Ecto neural progenitor cell (in vitro differentiated cells): ENCODE data around the gene SPRR4.
"Not testable (repeated sequence)": the region's sequence is repeated elsewhere in the genome, so short reads cannot be mapped to it uniquely, and the experiment has no call there.

Experiments
- DNase-seq: peaks from one replicate; pipeline ENCODE4 v3.0.0-alpha.2; 2018; ENCODE audit warnings: low spot score

SPRR4 gene

DNA sequence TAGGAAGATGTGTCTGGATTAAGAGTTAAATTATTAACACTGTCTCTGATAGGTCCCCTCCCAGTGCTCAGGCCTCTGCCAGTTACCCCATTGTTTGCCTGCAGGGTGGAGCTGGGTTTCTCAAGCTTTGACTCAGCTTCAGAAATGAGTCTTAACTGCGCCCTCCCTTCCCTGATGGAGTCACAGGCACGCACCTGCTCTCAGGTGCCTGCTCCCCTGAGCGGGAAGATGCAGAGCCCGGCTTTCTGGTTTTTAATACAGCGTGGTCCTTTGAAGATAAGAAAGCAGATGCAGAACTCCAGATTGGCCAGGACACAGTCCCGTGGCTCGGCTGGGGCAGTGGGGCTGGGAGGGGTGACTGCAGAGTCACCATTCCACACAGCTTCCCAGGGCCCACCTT, 3.2 kb upstream of the SPRR4 start:
- no peak for DNase-seq

- DNase-seq = no peak
These were observed 2.2 kb upstream of the SPRR4 start for GRCh38 chr1:152968248-152968647.

GRCh38 chr1:152969036-152969435, 1.4 kb upstream of the SPRR4 start:
- DNase-seq = no peak

GRCh38 chr1:152972196-152972886, 1.9 kb downstream of the SPRR4 start:
- DNase-seq = no peak

GRCh38 chr1:152976688-152977087, 6.2 kb downstream of the SPRR4 start:
- DNase-seq = no peak

GRCh38 chr1:152977614-152978013, 7.2 kb downstream of the SPRR4 start:
- DNase-seq = no peak

DNA sequence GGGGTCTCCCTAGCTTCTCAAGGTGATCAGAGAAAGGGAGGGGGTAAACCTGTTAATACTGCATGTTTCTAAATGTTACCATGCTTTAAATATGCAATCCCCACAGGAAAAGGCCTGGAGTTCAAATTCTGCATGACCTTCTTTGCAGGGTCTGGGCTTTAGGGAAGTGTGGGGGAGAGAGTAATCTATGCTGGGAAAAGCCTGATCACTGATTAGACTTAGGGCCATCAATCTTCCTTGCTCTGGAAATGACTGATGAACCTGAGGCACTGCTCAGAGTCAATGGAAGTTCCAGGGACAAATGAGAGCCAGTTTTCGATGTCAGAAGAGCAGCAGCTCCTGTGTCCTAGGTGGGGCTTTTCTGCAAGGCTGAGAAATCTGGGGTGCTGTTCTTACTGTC, 10.2 kb downstream of the SPRR4 start:
- DNase-seq = no peak

GRCh38 chr1:152981146-152981871, 10.9 kb downstream of the SPRR4 start:
- DNase-seq = no peak

GRCh38 chr1:152982076-152982475, 11.6 kb downstream of the SPRR4 start:
- DNase-seq = no peak

- DNase-seq = no peak
These were observed 12.8 kb downstream of the SPRR4 start for GRCh38 chr1:152983234-152983633.

DNA sequence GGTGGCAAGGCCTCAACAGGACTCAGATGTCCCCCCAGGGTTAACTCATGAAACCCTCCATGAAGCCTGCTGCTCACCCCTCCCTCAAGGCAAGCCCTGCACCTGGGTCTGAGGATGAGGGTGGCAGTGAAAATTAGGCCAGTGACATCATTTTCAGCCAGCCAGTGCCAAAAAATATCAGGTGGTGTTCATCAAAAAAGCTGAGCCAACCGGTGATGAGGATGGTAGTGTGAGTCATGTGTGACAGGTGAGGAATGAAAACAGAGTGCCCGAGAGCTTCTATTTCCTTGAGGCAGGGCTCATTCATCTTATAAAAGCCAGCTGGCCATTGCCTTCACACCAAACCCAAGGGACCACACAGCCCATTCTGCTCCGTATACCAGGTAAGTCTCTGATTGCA, 13.3 kb downstream of the SPRR4 start, which contains the start of gene SPRR1A:
SPRR1A (plus strand) TSS at position 339 of the 400 bp plus-strand sequence. CDS start 1,150 bp downstream, outside the sequence.
- no peak for DNase-seq

- DNase-seq = no peak
These were observed 16.1 kb downstream of the SPRR4 start for GRCh38 chr1:152986578-152986977.

DNA sequence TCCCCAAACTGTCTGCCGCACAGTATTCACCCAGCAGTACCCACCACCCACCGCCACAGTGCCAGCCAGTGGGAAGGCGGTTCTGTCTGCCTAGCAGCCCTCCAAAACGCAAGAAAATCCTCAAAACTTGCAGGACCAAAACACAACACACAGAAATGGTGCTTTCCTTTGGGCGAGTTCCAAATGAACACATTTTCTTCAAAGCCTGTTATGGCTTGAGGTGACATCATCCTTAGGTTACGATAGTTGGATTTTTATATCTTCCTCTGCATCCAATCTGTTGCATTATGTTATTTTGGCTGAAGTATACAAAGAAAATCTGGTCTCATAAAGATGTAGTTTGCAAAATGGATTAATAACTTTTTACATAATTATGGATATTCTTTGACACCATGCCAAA, 22.7 kb downstream of the SPRR4 start:
- DNase-seq = no peak

- no peak for DNase-seq
These were observed 25.4 kb downstream of the SPRR4 start for GRCh38 chr1:152995842-152996241.

GRCh38 chr1:152996633-152997400, 26.4 kb downstream of the SPRR4 start:
- DNase-seq = no peak

- DNase-seq = no peak
These were observed 27.5 kb downstream of the SPRR4 start for GRCh38 chr1:152997901-152998300.

GRCh38 chr1:152998476-152998875, 28.0 kb downstream of the SPRR4 start:
- DNase-seq = no peak

DNA sequence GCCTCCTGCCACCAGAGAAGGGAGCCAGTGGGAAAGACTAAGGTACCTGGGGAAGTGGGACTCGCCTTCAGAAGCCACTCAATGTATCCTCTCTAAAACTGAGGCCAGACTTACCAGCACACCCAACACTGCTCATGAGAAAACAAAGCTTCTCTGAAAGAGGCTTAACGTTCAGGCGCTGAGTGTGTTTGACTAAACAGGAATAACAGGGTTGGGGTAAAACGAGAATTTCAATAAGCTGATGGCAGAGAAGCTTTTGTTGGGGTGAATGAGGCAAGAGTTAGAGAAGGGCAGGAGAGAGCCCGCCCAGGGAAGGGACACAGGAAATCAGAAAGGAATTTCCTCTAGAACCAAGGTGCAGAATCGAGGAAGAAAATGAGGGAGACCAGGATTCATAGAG, 29.4 kb downstream of the SPRR4 start:
- no peak for DNase-seq

DNA sequence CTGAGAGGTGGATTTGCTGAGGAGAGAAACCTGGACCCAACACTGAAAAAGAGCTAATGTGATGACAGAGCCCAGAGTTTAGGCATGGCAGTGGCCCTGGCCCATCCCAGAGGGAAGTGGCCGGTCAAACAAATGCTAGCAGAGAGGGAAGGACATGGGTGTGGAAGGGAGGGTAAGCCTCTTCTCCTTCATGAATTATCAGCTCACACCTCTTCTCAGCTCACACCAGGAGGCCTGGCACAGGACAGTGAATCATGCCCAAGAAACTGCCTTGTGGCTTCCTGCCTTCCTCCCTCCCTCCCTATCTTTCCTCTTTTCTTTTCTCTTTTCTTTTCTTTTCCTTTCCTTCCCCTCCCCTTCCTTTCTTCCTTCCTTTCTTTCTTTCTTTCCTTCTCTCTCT, 29.8 kb downstream of the SPRR4 start:
- no peak for DNase-seq

- no peak for DNase-seq
These were observed 30.9 kb downstream of the SPRR4 start, which contains the start of gene SPRR3 for GRCh38 chr1:153001382-153001781. SPRR3 (plus strand) TSS chr1:153001749; CDS start chr1:153003021, 1,272 bp downstream.

DNA sequence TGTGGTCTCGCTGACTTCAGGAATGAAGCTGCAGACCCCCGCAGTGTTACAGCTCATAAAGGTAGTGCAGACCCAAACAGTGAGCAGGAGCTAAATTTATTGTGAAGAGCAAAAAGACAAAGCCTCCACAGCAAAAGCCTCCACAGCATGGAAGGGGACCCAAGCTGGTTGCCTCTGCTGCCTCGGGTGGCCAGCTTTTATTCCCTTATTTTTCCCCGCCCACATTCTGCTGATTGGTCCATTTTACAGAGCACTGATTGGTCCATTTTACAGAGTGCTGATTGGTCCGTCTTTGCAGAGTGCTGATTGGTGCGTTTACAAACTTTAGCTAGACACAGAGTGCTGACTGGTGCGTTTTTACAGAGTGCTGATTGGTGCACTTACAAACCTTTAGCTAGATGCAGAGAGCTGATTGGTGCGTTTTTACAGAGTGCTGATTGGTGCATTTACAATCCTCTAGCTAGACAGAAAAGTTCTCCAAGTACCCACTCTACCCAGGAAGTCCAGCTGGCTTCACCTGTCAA, 40.8 kb downstream of the SPRR4 start:
- DNase-seq = not testable (repeated sequence)

- not testable (repeated sequence) for DNase-seq
These were observed 51.4 kb downstream of the SPRR4 start for GRCh38 chr1:153021829-153022228.
